Common myeloid progenitor, CD34-positive (primary cell): ENCODE measurements around the gene POTEC. TPM values are rescaled to one million over a fixed set of nuclear protein-coding genes. Genes with fewer than 3 reads are reported as not detected.
"Not testable (repeated sequence)": the region's sequence is repeated elsewhere in the genome, so short reads cannot be mapped to it uniquely, and the experiment has no call there.

Experiments used
- CTCF ChIA-PET: fragments of 350-600 bp; sonication (Branson Sonifier 250); formaldehyde crosslinking; loops from one replicate; lab custom pipeline; 2021; ENCODE audit warnings: antibody characterized with exemption; lab: Charles Lee
- POLR2A ChIA-PET: fragments of 350-600 bp; sonication (Branson Sonifier 250); formaldehyde crosslinking; loops from one replicate; lab custom pipeline; 2021; ENCODE audit warnings: antibody characterized with exemption; lab: Charles Lee
- DNase-seq, 3 donors: peaks; one replicate each; pipeline versions ENCODE4 v3.0.0 to v3.0.0-alpha.2; 2013
- H3K27ac ChIP-seq, 2 experiments: 1 replicate in 1 of 2; 2 replicates in 1 of 2; pipeline ENCODE4 v1.7.0; 2013; ENCODE audit warnings: inconsistent platforms in 2 of 2, low read length in 2 of 2, mild to moderate bottlenecking in 2 of 2, low read depth in 1 of 2, moderate library complexity in 1 of 2; ENCODE audit not compliant: severe bottlenecking in 2 of 2, insufficient read depth in 1 of 2, poor library complexity in 1 of 2
- H3K27me3 ChIP-seq, 5 experiments: replicated peaks in 2 of 5; 1 replicate in 3 of 5; 2 replicates in 2 of 5; pipeline versions ENCODE4 v1.6.1 to v1.7.0; 2013; ENCODE audit warnings: low read length in 4 of 5, mild to moderate bottlenecking in 2 of 5, moderate library complexity in 2 of 5, inconsistent platforms in 1 of 5; ENCODE audit not compliant: insufficient read depth in 5 of 5, control insufficient read depth in 4 of 5
- H3K36me3 ChIP-seq, 4 experiments: 1 replicate in 2 of 4; 2 replicates in 2 of 4; pipeline versions ENCODE4 v1.6.1 to v1.7.0; 2013; ENCODE audit warnings: low read length in 3 of 4, control low read depth in 1 of 4, mild to moderate bottlenecking in 1 of 4; ENCODE audit not compliant: control insufficient read depth in 4 of 4, insufficient read depth in 4 of 4
- H3K4me1 ChIP-seq, 4 experiments: 1 replicate in 3 of 4; 2 replicates in 1 of 4; pipeline versions ENCODE4 v1.6.1 to v1.7.1; 2013; ENCODE audit warnings: low read length in 3 of 4, mild to moderate bottlenecking in 3 of 4, control low read depth in 1 of 4, inconsistent platforms in 1 of 4, moderate library complexity in 1 of 4; ENCODE audit not compliant: control insufficient read depth in 4 of 4, insufficient read depth in 4 of 4; ENCODE audit errors: control extremely low read depth in 1 of 4
- H3K4me3 ChIP-seq, 7 experiments: 1 replicate in 4 of 7; 2 replicates in 3 of 7; pipeline versions ENCODE4 v1.5.1 to v1.7.0; 2013; ENCODE audit warnings: mild to moderate bottlenecking in 7 of 7, low read length in 6 of 7, moderate library complexity in 6 of 7, inconsistent platforms in 2 of 7, low read depth in 2 of 7, control low read depth in 1 of 7; ENCODE audit not compliant: insufficient read depth in 4 of 7, control insufficient read depth in 1 of 7; ENCODE audit errors: extremely low read depth in 1 of 7
- H3K9me3 ChIP-seq, 5 experiments: 1 replicate in 4 of 5; 2 replicates in 1 of 5; pipeline versions ENCODE4 v1.6.1 to v1.7.1; 2013; ENCODE audit warnings: low read length in 4 of 5, mild to moderate bottlenecking in 2 of 5, inconsistent platforms in 1 of 5, low read depth in 1 of 5, moderate library complexity in 1 of 5; ENCODE audit not compliant: control insufficient read depth in 4 of 5, insufficient read depth in 2 of 5; ENCODE audit errors: control extremely low read depth in 1 of 5
- WGBS: methylation state at CpG from one replicate; pipeline ENCODE4 v1.1.5; 2013; ENCODE audit not compliant: insufficient coverage; 5-methylcytosine and 5-hydroxymethylcytosine counted together
- polyA plus RNA-seq: library from polyadenylated mRNA; unstranded; fragments of 120-200 nt; gene quantifications from one replicate; pipeline ENCODE4 v1.2.1, GENCODE V29; 2013

Gene POTEC
- not detected for polyA plus RNA-seq

DNA sequence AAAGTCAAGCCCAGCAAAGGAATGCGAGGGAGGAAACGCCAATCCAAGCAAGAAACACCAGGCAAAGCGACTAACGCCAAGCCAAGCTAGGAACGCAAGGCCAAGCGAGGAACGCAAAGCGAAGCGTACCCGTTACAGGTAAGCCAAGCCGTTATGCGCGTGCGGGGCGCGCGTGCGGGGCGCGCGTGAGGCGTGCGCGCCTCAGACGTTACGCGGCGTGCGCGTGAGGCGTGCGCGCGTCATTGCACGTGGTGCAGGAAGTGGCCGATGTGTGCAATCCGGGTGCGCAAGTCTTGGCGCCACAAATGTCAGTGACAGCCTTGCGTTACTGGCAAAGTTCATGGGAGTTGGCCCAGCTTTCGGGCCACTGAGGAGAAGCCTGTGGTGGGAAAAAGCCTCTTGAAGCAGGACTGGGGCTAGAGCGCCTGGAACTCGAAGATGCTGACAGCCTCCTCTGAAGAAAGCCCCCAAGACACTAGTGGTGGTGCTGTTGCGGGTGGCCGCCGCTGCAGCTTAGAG is at the start of gene POTEC:
POTEC (minus strand) TSS at position 155 of the 519 bp plus-strand sequence. CDS start 454 bp downstream, outside the sequence.
- H3K36me3 ChIP-seq, H3K4me1 ChIP-seq, H3K9me3 ChIP-seq, H3K27me3 ChIP-seq, CTCF ChIA-PET, H3K4me3 ChIP-seq, POLR2A ChIA-PET, DNase-seq, H3K27ac ChIP-seq: not testable (repeated sequence)
- 89% methylated on average over 41 of the region's 46 CpGs for WGBS

DNA sequence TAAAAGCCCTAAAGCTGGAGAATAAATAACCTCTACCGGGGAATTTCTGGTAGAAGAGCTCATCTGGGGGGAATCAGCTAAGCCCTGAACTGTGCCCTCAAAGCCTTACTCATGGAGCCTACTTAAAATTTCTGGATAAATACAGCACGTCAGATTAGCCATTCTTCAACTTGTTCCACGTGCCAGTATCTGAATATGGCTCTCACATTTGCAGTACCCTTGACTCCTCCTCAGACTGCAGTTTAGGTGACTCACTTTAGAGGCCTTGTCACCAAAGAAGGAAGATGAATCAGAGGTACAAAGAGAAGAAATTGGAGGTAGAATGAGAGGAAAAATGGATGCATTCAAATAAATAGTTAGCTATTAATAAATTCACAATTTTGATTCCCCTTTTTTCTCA is 34.6 kb upstream of the POTEC start:
- Histone ChIP-seq H3K9me3 (no peaks in the 10 kb centered on the region), H3K36me3 (no peaks in the 10 kb centered on the region), H3K27me3 (no peaks in the 10 kb centered on the region), H3K4me3 (no peak overlapping the region), H3K4me1 (no peaks in the 10 kb centered on the region), H3K27ac (no peak overlapping the region)
- ChIA-PET CTCF (no interaction called here), POLR2A (no interaction called here)
- DNase-seq: no peak
- 90% methylated on average over 2 of the region's 3 CpGs for WGBS

DNA sequence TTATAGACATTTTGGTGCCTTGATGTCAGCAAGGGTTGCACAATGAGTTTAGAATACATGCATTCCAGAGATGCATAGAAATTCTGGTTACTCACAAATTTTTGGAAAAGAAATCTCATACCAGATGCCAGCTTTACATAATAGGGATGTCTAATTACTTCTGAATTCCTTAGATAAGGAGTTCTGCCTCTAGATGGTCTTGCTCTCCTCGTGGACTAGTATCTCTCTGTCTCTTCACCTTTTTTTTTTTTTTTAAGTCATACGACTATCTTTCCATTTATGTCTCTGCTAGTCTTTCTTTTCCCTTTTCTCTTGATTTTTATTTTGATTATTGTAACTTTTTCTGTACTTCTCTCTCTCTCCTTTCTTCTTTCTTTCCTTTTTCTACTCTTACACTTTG is 16.1 kb upstream of the POTEC start:
- no CpG with 5 or more reads among the region's 2 CpGs for whole genome bisulfite sequencing
- CTCF ChIA-PET, H3K27ac ChIP-seq, H3K4me1 ChIP-seq, POLR2A ChIA-PET, H3K36me3 ChIP-seq, H3K9me3 ChIP-seq, H3K4me3 ChIP-seq, DNase-seq, H3K27me3 ChIP-seq: not testable (repeated sequence)

DNA sequence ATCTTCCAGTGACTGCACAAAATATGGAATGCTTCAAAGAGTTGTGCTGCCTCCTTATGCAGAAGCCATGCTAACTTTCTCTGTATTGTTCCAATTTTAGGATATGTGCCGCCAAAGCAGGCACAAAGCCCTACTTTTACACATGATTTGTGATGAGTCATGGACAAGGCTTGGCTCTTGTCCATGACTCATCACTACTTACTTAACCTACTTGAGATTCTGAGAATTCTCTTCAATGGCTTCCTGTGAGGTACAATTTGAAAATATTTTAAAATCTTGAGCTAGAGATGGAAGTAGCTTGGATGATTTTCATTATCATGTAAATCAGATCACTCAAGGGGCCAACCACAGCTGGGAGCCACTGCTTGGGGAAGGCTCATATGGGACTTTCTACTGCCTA is 11.7 kb downstream of the POTEC start:
- H3K9me3 ChIP-seq, H3K36me3 ChIP-seq, H3K4me1 ChIP-seq, H3K27me3 ChIP-seq, H3K4me3 ChIP-seq, CTCF ChIA-PET, DNase-seq, H3K27ac ChIP-seq: not testable (repeated sequence)
- WGBS: no CpG with 5 or more reads among the region's 1 CpG
- POLR2A ChIA-PET: interaction anchor here (0.6 kb wide), 1 partner anchor 1716 kb away, joined by 3 read pairs; no protein-coding TSS in a partner anchor

DNA sequence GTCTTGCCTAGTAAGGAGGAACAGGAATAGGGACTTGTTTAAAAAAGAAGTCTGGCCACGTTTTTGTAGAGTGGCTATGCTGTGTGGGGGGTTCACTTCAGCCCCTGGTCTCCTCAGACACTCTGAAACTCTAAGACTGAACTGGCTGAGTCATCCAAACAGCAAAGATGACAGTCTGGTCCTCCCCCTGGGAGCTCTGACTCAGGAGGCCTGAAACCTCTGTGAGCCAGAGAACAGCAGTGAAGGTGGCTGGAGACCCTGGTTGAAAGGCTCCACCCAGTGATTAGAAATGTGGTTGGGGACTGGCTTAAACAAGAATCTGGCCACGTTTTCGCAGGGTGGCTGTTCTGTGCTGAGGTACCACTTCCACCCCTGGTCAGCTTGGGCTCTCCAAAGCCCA is 32.7 kb downstream of the POTEC start:
- DNase-seq, H3K4me3 ChIP-seq, H3K9me3 ChIP-seq, CTCF ChIA-PET, H3K36me3 ChIP-seq, H3K27me3 ChIP-seq, H3K27ac ChIP-seq, H3K4me1 ChIP-seq, POLR2A ChIA-PET: not testable (repeated sequence)
- no CpG with 5 or more reads among the region's 3 CpGs for WGBS

DNA sequence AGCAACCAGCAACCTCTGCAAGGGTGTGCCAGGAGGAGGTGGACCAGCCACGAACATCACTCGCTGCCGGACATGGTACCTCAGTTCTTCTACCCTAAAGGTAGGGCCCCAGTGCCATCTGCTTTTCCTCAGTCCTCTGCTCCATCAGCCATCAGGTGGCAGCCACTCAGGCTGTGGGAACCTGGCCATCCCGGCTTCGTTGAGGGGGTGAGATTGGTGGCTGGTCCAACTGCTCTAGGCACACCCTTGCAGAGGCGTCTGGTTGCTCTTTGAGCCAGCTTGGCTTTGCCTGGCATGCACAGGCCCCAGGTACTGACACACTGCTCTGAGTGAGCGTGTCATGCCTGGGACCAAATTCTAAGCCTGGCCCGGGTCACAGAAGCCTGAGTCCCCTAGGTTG is 39.7 kb downstream of the POTEC start:
- CTCF ChIA-PET, H3K4me1 ChIP-seq, H3K27ac ChIP-seq, H3K27me3 ChIP-seq, POLR2A ChIA-PET, H3K4me3 ChIP-seq, H3K36me3 ChIP-seq, H3K9me3 ChIP-seq, DNase-seq: not testable (repeated sequence)
- 100% methylated on average over 3 of the region's 8 CpGs for WGBS

DNA sequence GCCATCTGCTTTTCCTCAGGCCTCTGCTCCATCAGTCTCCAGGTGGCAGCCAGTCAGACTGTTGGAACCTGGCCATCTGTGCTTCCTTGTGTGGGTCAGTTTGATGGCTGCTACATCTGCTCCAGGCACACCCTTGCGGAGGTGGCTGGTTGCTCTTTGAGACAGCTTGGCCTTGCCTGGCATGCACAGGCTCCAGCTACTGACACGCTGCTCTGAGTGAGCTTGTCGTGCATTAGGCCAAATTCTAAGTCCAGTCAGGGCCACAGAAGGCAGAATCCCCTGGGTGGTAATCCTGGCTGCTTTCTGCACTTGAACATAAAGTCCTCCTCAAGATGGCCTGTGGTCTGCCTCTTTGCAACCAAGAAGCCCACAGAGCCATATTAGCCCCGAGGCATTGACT is 41.5 kb downstream of the POTEC start:
- H3K27me3 ChIP-seq, H3K4me3 ChIP-seq, H3K27ac ChIP-seq, CTCF ChIA-PET, H3K36me3 ChIP-seq, H3K4me1 ChIP-seq, H3K9me3 ChIP-seq, POLR2A ChIA-PET, DNase-seq: not testable (repeated sequence)
- 96% methylated on average over 4 of the region's 4 CpGs for WGBS
